Activated gamma-delta T cell treated with anti-CD3 and anti-CD28 coated beads, Interleukin-2, amount 50 U/mL, for 16 hours (primary cell): Measurements from ENCODE around the gene MYO5A.
"Not testable (repeated sequence)": the region's sequence is repeated elsewhere in the genome, so short reads cannot be mapped to it uniquely, and the experiment has no call there.

Experiments
- DNase-seq: peaks from one replicate; pipeline ENCODE4 v3.0.0-alpha.2; 2020; ENCODE audit warnings: low read depth

MYO5A gene

GRCh38 chr15:52540374-52541012 is 11.8 kb upstream of the MYO5A start:
- DNase-seq = no peak

GRCh38 chr15:52537459-52537858 is 8.8 kb upstream of the MYO5A start:
- DNase-seq = no peak

GRCh38 chr15:52532427-52532826 is 3.7 kb upstream of the MYO5A start:
- DNase-seq = no peak

GRCh38 chr15:52529940-52530339 is 1.3 kb upstream of the MYO5A start:
- DNase-seq = no peak

GRCh38 chr15:52529341-52529924 is 753 bp upstream of the MYO5A start:
- no peak for DNase-seq

GRCh38 chr15:52527911-52528563 is 643 bp downstream of the MYO5A start:
- DNase-seq = no peak

GRCh38 chr15:52527196-52527910 is 1.3 kb downstream of the MYO5A start:
- no peak for DNase-seq

GRCh38 chr15:52524223-52525136 is 4.2 kb downstream of the MYO5A start:
- no peak for DNase-seq

- DNase-seq = no peak
Observed at GRCh38 chr15:52523647-52524046, 5.0 kb downstream of the MYO5A start.

GRCh38 chr15:52523192-52523591 is 5.5 kb downstream of the MYO5A start:
- no peak for DNase-seq

GRCh38 chr15:52521682-52522081 is 7.0 kb downstream of the MYO5A start:
- DNase-seq = no peak

- DNase-seq = no peak
Observed at GRCh38 chr15:52520421-52520820, 8.3 kb downstream of the MYO5A start.

- DNase-seq = no peak
Observed at GRCh38 chr15:52518487-52519371, 10.0 kb downstream of the MYO5A start.

GRCh38 chr15:52517014-52517413 is 11.7 kb downstream of the MYO5A start:
- no peak for DNase-seq

- DNase-seq = no peak
Observed at GRCh38 chr15:52515343-52515742, 13.3 kb downstream of the MYO5A start.

GRCh38 chr15:52514482-52514881 is 14.2 kb downstream of the MYO5A start:
- DNase-seq = no peak

- DNase-seq = not testable (repeated sequence)
Observed at GRCh38 chr15:52512869-52513268, 15.8 kb downstream of the MYO5A start.

- DNase-seq = no peak
Observed at GRCh38 chr15:52511084-52511483, 17.6 kb downstream of the MYO5A start.

GRCh38 chr15:52509500-52510245 is 19.0 kb downstream of the MYO5A start:
- no peak for DNase-seq

- no peak for DNase-seq
Observed at GRCh38 chr15:52506549-52506948, 22.1 kb downstream of the MYO5A start.
